Mesenchymal stem cell (in vitro differentiated cells and primary cell): ENCODE data around the gene ALOX15.

Source experiments
- DNase-seq: peaks from one replicate; pipeline ENCODE4 v3.0.0-alpha.2; 2013
- H2AFZ ChIP-seq: one replicate; pipeline ENCODE4 v1.6.1; 2013; ENCODE audit warnings: low read depth, mild to moderate bottlenecking, control low read depth, inconsistent platforms, low read length, moderate library complexity
- H2AK5ac ChIP-seq: 2 replicates; pipeline ENCODE4 v1.6.1; 2013; ENCODE audit warnings: low read length, moderate library complexity, mild to moderate bottlenecking, inconsistent platforms; ENCODE audit not compliant: severe bottlenecking
- H2BK120ac ChIP-seq: one replicate; pipeline ENCODE4 v1.6.1; 2013; ENCODE audit warnings: low read depth, mild to moderate bottlenecking, inconsistent platforms, low read length, moderate library complexity
- H2BK12ac ChIP-seq, 2 experiments: one replicate each; pipeline ENCODE4 v1.6.1; 2013; ENCODE audit warnings: inconsistent platforms in 2 of 2, low read length in 2 of 2, mild to moderate bottlenecking in 2 of 2, moderate library complexity in 2 of 2, control low read depth in 1 of 2
- H2BK15ac ChIP-seq: one replicate; pipeline ENCODE4 v1.6.1; 2013; ENCODE audit warnings: mild to moderate bottlenecking, low read depth, inconsistent platforms; ENCODE audit not compliant: poor library complexity, severe bottlenecking
- H2BK5ac ChIP-seq: 2 replicates; pipeline ENCODE4 v1.6.1; 2013; ENCODE audit warnings: low read depth, mild to moderate bottlenecking, low read length, control low read depth, inconsistent platforms; ENCODE audit not compliant: poor library complexity, severe bottlenecking
- H3K14ac ChIP-seq, 2 experiments: one replicate each; pipeline ENCODE4 v1.6.1; 2013; ENCODE audit warnings: inconsistent platforms in 2 of 2, low read length in 2 of 2, control low read depth in 1 of 2, mild to moderate bottlenecking in 1 of 2, moderate library complexity in 1 of 2
- H3K18ac ChIP-seq, 2 experiments: one replicate each; pipeline ENCODE4 v1.6.1; 2013; ENCODE audit warnings: inconsistent platforms in 2 of 2, low read length in 2 of 2, control low read depth in 1 of 2, low read depth in 1 of 2, mild to moderate bottlenecking in 1 of 2
- H3K23ac ChIP-seq, 2 experiments: one replicate each; pipeline ENCODE4 v1.6.1; 2013; ENCODE audit warnings: inconsistent platforms in 2 of 2, low read length in 2 of 2, mild to moderate bottlenecking in 2 of 2, moderate library complexity in 2 of 2, control low read depth in 1 of 2
- H3K27ac ChIP-seq: 2 replicates; pipeline ENCODE4 v1.5.1; 2013; ENCODE audit warnings: mild to moderate bottlenecking, moderate library complexity, low read length, control low read depth, inconsistent platforms; ENCODE audit not compliant: poor library complexity, severe bottlenecking
- H3K27me3 ChIP-seq, 2 experiments: 2 replicates each; pipeline versions ENCODE4 v1.6.1 to v1.7.0; 2013; ENCODE audit warnings: low read length in 2 of 2, mild to moderate bottlenecking in 2 of 2, moderate library complexity in 2 of 2, control low read depth in 1 of 2, inconsistent platforms in 1 of 2; ENCODE audit not compliant: control insufficient read depth in 1 of 2, insufficient read depth in 1 of 2
- H3K36me3 ChIP-seq, 2 experiments: 2 replicates each; pipeline versions ENCODE4 v1.6.1 to v1.7.0; 2013; ENCODE audit warnings: low read length in 2 of 2, control low read depth in 1 of 2, inconsistent platforms in 1 of 2, low read depth in 1 of 2, mild to moderate bottlenecking in 1 of 2; ENCODE audit not compliant: insufficient read depth in 2 of 2, control insufficient read depth in 1 of 2
- H3K4ac ChIP-seq, 2 experiments: one replicate each; pipeline ENCODE4 v1.6.1; 2013; ENCODE audit warnings: inconsistent platforms in 2 of 2, low read length in 2 of 2, mild to moderate bottlenecking in 2 of 2, moderate library complexity in 2 of 2, control low read depth in 1 of 2, low read depth in 1 of 2
- H3K4me1 ChIP-seq: 2 replicates; pipeline ENCODE4 v1.6.1; 2013; ENCODE audit warnings: low read depth, low read length, control low read depth; ENCODE audit not compliant: control insufficient read depth, insufficient read depth
- H3K4me2 ChIP-seq: 2 replicates; pipeline ENCODE4 v1.6.1; 2013; ENCODE audit warnings: low read length, mild to moderate bottlenecking, inconsistent platforms; ENCODE audit not compliant: poor library complexity, severe bottlenecking
- H3K4me3 ChIP-seq, 2 experiments: 2 replicates each; pipeline versions ENCODE4 v1.5.1 to v1.7.0; 2013; ENCODE audit warnings: low read length in 2 of 2, mild to moderate bottlenecking in 2 of 2, control low read depth in 1 of 2, low read depth in 1 of 2; ENCODE audit not compliant: insufficient read depth in 1 of 2
- H3K79me1 ChIP-seq: replicated peaks from 2 replicates; pipeline ENCODE4 v1.6.1; 2013; ENCODE audit warnings: mild to moderate bottlenecking, control low read depth, low read length, inconsistent platforms; ENCODE audit not compliant: poor library complexity, severe bottlenecking
- H3K9ac ChIP-seq: 2 replicates; pipeline ENCODE4 v1.7.0; 2013; ENCODE audit warnings: mild to moderate bottlenecking, low read length, moderate library complexity
- H3K9me3 ChIP-seq: 2 replicates; pipeline ENCODE4 v1.7.0; 2013; ENCODE audit warnings: mild to moderate bottlenecking, low read length; ENCODE audit not compliant: control insufficient read depth
- H4K8ac ChIP-seq: one replicate; pipeline ENCODE4 v1.6.1; 2013; ENCODE audit warnings: inconsistent platforms, mild to moderate bottlenecking, low read length, moderate library complexity
- H4K91ac ChIP-seq: one replicate; pipeline ENCODE4 v1.6.1; 2013; ENCODE audit warnings: mild to moderate bottlenecking, low read length, inconsistent platforms
- WGBS: methylation state at CpG from one replicate; pipeline ENCODE4 v1.1.7; 2013; ENCODE audit warnings: mixed read lengths; 5-methylcytosine and 5-hydroxymethylcytosine counted together

The ALOX15 gene

GRCh38 chr17:4664230-4664629 lies 22.8 kb upstream of the ALOX15 start:
- H3K23ac ChIP-seq: no peak overlapping the region
- no peak overlapping the region for H4K91ac ChIP-seq
- no peak overlapping the region for H4K8ac ChIP-seq
- DNase-seq: no peak
- H2BK15ac ChIP-seq: no peak overlapping the region
- H3K4me2 ChIP-seq: no peak overlapping the region
- H2BK120ac ChIP-seq: no peak overlapping the region
- H3K4ac ChIP-seq: no peak overlapping the region
- H3K4me3 ChIP-seq: no peak overlapping the region
- H3K27me3 ChIP-seq: peaks cover 23 to 50% of the 10 kb centered on the region in 2 experiments
- no peaks in the 10 kb centered on the region for H3K79me1 ChIP-seq
- H2BK12ac ChIP-seq: no peak overlapping the region
- 97% methylated on average over 9 of the region's 9 CpGs for WGBS
- no peak overlapping the region for H3K18ac ChIP-seq
- H2AFZ ChIP-seq: no peak overlapping the region
- H3K9me3 ChIP-seq: no peaks in the 10 kb centered on the region
- no peak overlapping the region for H3K27ac ChIP-seq
- no peak overlapping the region for H2AK5ac ChIP-seq
- no peak overlapping the region for H2BK5ac ChIP-seq
- no peak overlapping the region for H3K14ac ChIP-seq
- H3K9ac ChIP-seq: no peak overlapping the region
- no peaks in the 10 kb centered on the region for H3K36me3 ChIP-seq
- H3K4me1 ChIP-seq: no peaks in the 10 kb centered on the region

DNA sequence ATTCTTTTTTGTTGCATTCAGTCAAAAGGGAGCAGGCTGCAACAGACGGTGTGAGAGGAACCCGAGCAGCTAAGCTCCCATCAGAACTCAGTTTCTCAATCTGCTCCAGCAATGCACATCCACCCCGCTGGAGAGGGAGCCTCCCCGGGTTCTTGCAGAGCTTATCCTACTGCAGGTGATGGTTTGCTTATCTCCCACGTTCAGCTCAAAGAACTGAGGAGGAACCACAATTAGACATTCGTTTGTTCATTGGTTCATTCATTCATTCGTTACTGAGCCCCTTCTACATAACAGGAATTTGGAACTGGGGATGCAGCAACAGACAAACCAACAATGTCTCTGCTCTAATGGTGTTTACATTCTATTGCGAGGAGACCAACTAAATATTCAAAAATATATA lies 22.2 kb upstream of the ALOX15 start:
- H3K27me3 ChIP-seq: peaks cover 23 to 50% of the 10 kb centered on the region in 2 experiments
- H3K27ac ChIP-seq: no peak overlapping the region
- no peak overlapping the region for H3K14ac ChIP-seq

GRCh38 chr17:4658478-4659305 lies 17.2 kb upstream of the ALOX15 start:
- Histone ChIP-seq H3K4me3 (no peak overlapping the region), H2BK120ac (no peak overlapping the region), H3K23ac (no peak overlapping the region), H2BK12ac (no peak overlapping the region), H3K9me3 (no peaks in the 10 kb centered on the region), H2BK15ac (no peak overlapping the region), H3K9ac (no peak overlapping the region), H2BK5ac (no peak overlapping the region), H3K14ac (no peak overlapping the region), H3K18ac (no peak overlapping the region), H3K4me1 (peaks cover 3% of the 10 kb centered on the region), H3K4ac (no peak overlapping the region), H3K27me3 (peaks cover 10 to 17% of the 10 kb centered on the region in 2 experiments), H3K4me2 (no peak overlapping the region), H3K36me3 (no peaks in the 10 kb centered on the region), H4K91ac (no peak overlapping the region), H4K8ac (no peak overlapping the region), H3K79me1 (no peaks in the 10 kb centered on the region), H2AK5ac (no peak overlapping the region), H3K27ac (no peak overlapping the region), H2AFZ (no peak overlapping the region)
- DNase-seq: peak; percentile 73
- WGBS: 89% methylated on average over 4 of the region's 6 CpGs

More for the DNA sequence above, 22.2 kb upstream of the ALOX15 start:
- no peak overlapping the region for H2BK5ac ChIP-seq
- WGBS: 88% methylated on average over 7 of the region's 8 CpGs
- H3K9ac ChIP-seq: no peak overlapping the region
- H3K36me3 ChIP-seq: no peaks in the 10 kb centered on the region
- no peak overlapping the region for H3K4me3 ChIP-seq
- H3K9me3 ChIP-seq: no peaks in the 10 kb centered on the region
- H4K8ac ChIP-seq: no peak overlapping the region
- no peak overlapping the region for H4K91ac ChIP-seq
- H3K23ac ChIP-seq: no peak overlapping the region
- H2AFZ ChIP-seq: no peak overlapping the region
- H3K4me2 ChIP-seq: no peak overlapping the region
- no peaks in the 10 kb centered on the region for H3K4me1 ChIP-seq
- H2BK120ac ChIP-seq: no peak overlapping the region
- H3K18ac ChIP-seq: no peak overlapping the region
- no peaks in the 10 kb centered on the region for H3K79me1 ChIP-seq
- H3K4ac ChIP-seq: no peak overlapping the region
- no peak overlapping the region for H2BK15ac ChIP-seq
- H2AK5ac ChIP-seq: no peak overlapping the region
- H2BK12ac ChIP-seq: no peak overlapping the region
- DNase-seq: no peak

- Histone ChIP-seq H3K14ac (no peak overlapping the region), H3K36me3 (no peaks in the 10 kb centered on the region), H3K23ac (no peak overlapping the region), H3K4me1 (peaks cover 3% of the 10 kb centered on the region), H2BK12ac (no peak overlapping the region), H2BK15ac (no peak overlapping the region), H3K4me3 (no peak overlapping the region), H3K4ac (no peak overlapping the region), H2AK5ac (no peak overlapping the region), H3K27me3 (peaks cover under 1 to 17% of the 10 kb centered on the region in 2 experiments), H3K79me1 (no peaks in the 10 kb centered on the region), H3K27ac (no peak overlapping the region), H3K9me3 (no peaks in the 10 kb centered on the region), H3K9ac (no peak overlapping the region), H3K4me2 (no peak overlapping the region), H4K91ac (no peak overlapping the region), H4K8ac (no peak overlapping the region), H2BK5ac (no peak overlapping the region), H2AFZ (no peak overlapping the region), H3K18ac (no peak overlapping the region), H2BK120ac (no peak overlapping the region)
- WGBS: 94% methylated on average over 2 of the region's 2 CpGs
- DNase-seq: no peak
These were observed 16.2 kb upstream of the ALOX15 start for GRCh38 chr17:4657678-4658077.
